Breast epithelium (tissue), 4 donors: Measurements from ENCODE around the gene POLE2. TPM values are rescaled to one million over a fixed set of nuclear protein-coding genes. Genes with fewer than 3 reads are reported as not detected.
A peak's percentile ranks its signal among the peaks of the same experiment; 100 is the strongest.

Source experiments
- DNase-seq, 2 donors: peaks; one replicate each; pipeline ENCODE4 v3.0.0-alpha.2; 2019; ENCODE audit warnings: low spot score in 2 of 2
- H3K27ac ChIP-seq, 2 donors: fragments of 200-600 bp; sonication (generic) in 1 of 2; one replicate each; pipeline ENCODE4 v1.5.1; 2016 to 2019; ENCODE audit warnings: mild to moderate bottlenecking in 1 of 2
- H3K27me3 ChIP-seq, 2 donors: fragments of 200-600 bp; sonication (generic) in 1 of 2; one replicate each; pipeline versions ENCODE4 v1.5.1 to v1.6.0; 2017 to 2019; ENCODE audit warnings: control low read depth in 1 of 2, mild to moderate bottlenecking in 1 of 2
- H3K36me3 ChIP-seq: fragments of 200-600 bp; one replicate; pipeline ENCODE4 v1.5.1; 2019
- H3K4me1 ChIP-seq, 2 donors: fragments of 200-600 bp; sonication (generic); one replicate each; pipeline ENCODE4 v1.5.1; 2016 to 2019; ENCODE audit warnings: control low read depth in 1 of 2
- H3K4me3 ChIP-seq, 3 donors: fragments of 200-600 bp; sonication (generic); 1 replicate in 2 of 3; 2 replicates in 1 of 3; pipeline ENCODE4 v1.5.1; 2016 to 2019; ENCODE audit warnings: mild to moderate bottlenecking in 3 of 3, moderate library complexity in 2 of 3
- H3K9me3 ChIP-seq, 2 donors: fragments of 200-600 bp; sonication (generic) in 1 of 2; one replicate each; pipeline ENCODE4 v1.5.1; 2016 to 2019; ENCODE audit warnings: control low read depth in 1 of 2
- POLR2A ChIP-seq: fragments of 450-650 bp; IDR thresholded peaks from one replicate; pipeline ENCODE4 v1.6.1; 2016; ENCODE audit warnings: antibody characterized with exemption, mild to moderate bottlenecking, moderate library complexity
- POLR2AphosphoS5 ChIP-seq, 3 donors: sonication (generic); formaldehyde crosslinking; IDR thresholded peaks; one replicate each; pipeline ENCODE4 v1.6.1; 2017; ENCODE audit warnings: antibody characterized with exemption in 3 of 3
- intact Hi-C: fragments of 100-400 bp; cut with DNase I; formaldehyde crosslinking; loops from one replicate; pipeline ENCODE4 v1.15.1; 2023; ENCODE audit warnings: low total_unique reads
- total RNA-seq, 3 donors: library from RNA; depleted of rRNA; stranded (reverse); fragments of >200 nt; gene quantifications; one replicate each; pipeline ENCODE4 v1.1.0, GENCODE V29; 2016
- TF ChIP-seq, protein P1 (sequence below), 3 donors: fragments of 450-650 bp; IDR thresholded peaks; one replicate each; pipeline ENCODE4 v1.5.1; 2016 to 2017; ENCODE audit warnings: antibody characterized with exemption in 3 of 3, mild to moderate bottlenecking in 3 of 3, moderate library complexity in 3 of 3

The POLE2 gene
- total RNA-seq, 3 donors from 2014 or later: 1.6 to 9.8 (median 5.6) TPM

- Histone ChIP-seq H3K27me3 (no peaks in the 10 kb centered on the region), H3K36me3 (no peaks in the 10 kb centered on the region), H3K4me3 (peak overlapping the region; percentile 72 to 77 (median 74)), H3K27ac (peak overlapping the region; percentile 96 to 98), H3K4me1 (no peaks in the 10 kb centered on the region), H3K9me3 (no peaks in the 10 kb centered on the region)
- DNase-seq: no peak
- TF ChIP-seq POLR2AphosphoS5 (IDR thresholded peaks at IDR 0.05) (no peak), POLR2A (no peak)
- TF ChIP-seq, protein P1, sequence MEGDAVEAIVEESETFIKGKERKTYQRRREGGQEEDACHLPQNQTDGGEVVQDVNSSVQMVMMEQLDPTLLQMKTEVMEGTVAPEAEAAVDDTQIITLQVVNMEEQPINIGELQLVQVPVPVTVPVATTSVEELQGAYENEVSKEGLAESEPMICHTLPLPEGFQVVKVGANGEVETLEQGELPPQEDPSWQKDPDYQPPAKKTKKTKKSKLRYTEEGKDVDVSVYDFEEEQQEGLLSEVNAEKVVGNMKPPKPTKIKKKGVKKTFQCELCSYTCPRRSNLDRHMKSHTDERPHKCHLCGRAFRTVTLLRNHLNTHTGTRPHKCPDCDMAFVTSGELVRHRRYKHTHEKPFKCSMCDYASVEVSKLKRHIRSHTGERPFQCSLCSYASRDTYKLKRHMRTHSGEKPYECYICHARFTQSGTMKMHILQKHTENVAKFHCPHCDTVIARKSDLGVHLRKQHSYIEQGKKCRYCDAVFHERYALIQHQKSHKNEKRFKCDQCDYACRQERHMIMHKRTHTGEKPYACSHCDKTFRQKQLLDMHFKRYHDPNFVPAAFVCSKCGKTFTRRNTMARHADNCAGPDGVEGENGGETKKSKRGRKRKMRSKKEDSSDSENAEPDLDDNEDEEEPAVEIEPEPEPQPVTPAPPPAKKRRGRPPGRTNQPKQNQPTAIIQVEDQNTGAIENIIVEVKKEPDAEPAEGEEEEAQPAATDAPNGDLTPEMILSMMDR (IDR thresholded peaks at IDR 0.05): no peak
- intact Hi-C loops: no loop called here
These were observed 89.9 kb downstream of the POLE2 start for GRCh38 chr14:49598189-49598484.

GRCh38 chr14:49594347-49595091 lies 93.5 kb downstream of the POLE2 start:
- no peak overlapping the region for H3K4me3 ChIP-seq
- H3K27me3 ChIP-seq: no peaks in the 10 kb centered on the region
- H3K4me1 ChIP-seq: no peaks in the 10 kb centered on the region
- TF ChIP-seq, protein P1 (IDR thresholded peaks at IDR 0.05): no peak
- TF ChIP-seq POLR2AphosphoS5 (IDR thresholded peaks at IDR 0.05) (no peak), POLR2A (no peak)
- DNase-seq: no peak
- H3K36me3 ChIP-seq: no peaks in the 10 kb centered on the region
- H3K27ac ChIP-seq: no peak overlapping the region
- intact Hi-C loops: no loop called here
- no peaks in the 10 kb centered on the region for H3K9me3 ChIP-seq

Other genes starting within 250 kb of the POLE2 start
- gene RPS29, start 101.8 kb downstream of the POLE2 start, total RNA-seq: over 10,000 TPM in 2 of 3 donors, 1,000 to 10,000 TPM in 1; 6,323 to 14,663 (median 13,626) TPM
- 1 to 10 TPM; 7.9 to 9.8 (median 9.2) TPM for gene LRR1, start 89.3 kb downstream of the POLE2 start, total RNA-seq
- 100 to 1,000 TPM; 161 to 303 (median 269) TPM for gene RPL36AL, start 67.6 kb downstream of the POLE2 start, total RNA-seq
- 10 to 100 TPM; 21.6 to 24.9 (median 22.1) TPM for gene MGAT2, start 67.4 kb downstream of the POLE2 start, total RNA-seq
- gene DNAAF2, start 53.0 kb downstream of the POLE2 start, total RNA-seq: 10 to 100 TPM in 2 of 3 donors, 1 to 10 TPM in 1; 7.2 to 15.8 (median 12.1) TPM
- 10 to 100 TPM in 2 of 3 donors, 1 to 10 TPM in 1; 7.8 to 13.5 (median 11.8) TPM for gene KLHDC1, start 4.9 kb upstream of the POLE2 start, total RNA-seq
- gene KLHDC2, start 79.9 kb upstream of the POLE2 start, total RNA-seq: 100 to 1,000 TPM in 1 of 3 donors, 10 to 100 TPM in 2; 74.4 to 107 (median 88.5) TPM
- 100 to 1,000 TPM in 2 of 3 donors, 10 to 100 TPM in 1; 86.9 to 132 (median 125) TPM for gene NEMF, start 164.6 kb upstream of the POLE2 start, total RNA-seq
- gene ARF6, start 204.9 kb upstream of the POLE2 start, total RNA-seq: 10 to 100 TPM; 39.2 to 63.8 (median 44.2) TPM